Kidney (tissue), 14 donors: ENCODE data around the gene PPP2R2D. TPM values are rescaled to one million over a fixed set of nuclear protein-coding genes. Genes with fewer than 3 reads are reported as not detected.

Experiments used
- DNase-seq, 5 donors: peaks; one replicate each; pipeline ENCODE4 v3.0.0-alpha.2; 2013 to 2020
- FAIRE-seq: peaks from 2 replicates; lab custom pipeline; 2012; peaks lifted over from hg19 to GRCh38; lab: Jason Lieb, UNC
- H3K27ac ChIP-seq, 2 donors: one replicate each; pipeline ENCODE4 v1.7.0; 2013; ENCODE audit warnings: low read depth in 2 of 2, low read length in 2 of 2, inconsistent platforms in 1 of 2
- H3K27me3 ChIP-seq: one replicate; pipeline ENCODE4 v1.7.1; 2013; ENCODE audit warnings: low read length, inconsistent platforms; ENCODE audit not compliant: control insufficient read depth, insufficient read depth
- H3K36me3 ChIP-seq, 3 donors: one replicate each; pipeline versions ENCODE4 v1.7.0 to v1.7.1; 2013; ENCODE audit warnings: low read length in 3 of 3, control low read depth in 1 of 3, inconsistent platforms in 1 of 3; ENCODE audit not compliant: insufficient read depth in 3 of 3, control insufficient read depth in 2 of 3
- H3K4me1 ChIP-seq, 3 donors: one replicate each; pipeline versions ENCODE4 v1.7.0 to v1.7.1; 2013; ENCODE audit warnings: low read length in 3 of 3, inconsistent platforms in 1 of 3, low read depth in 1 of 3; ENCODE audit not compliant: control insufficient read depth in 2 of 3, insufficient read depth in 2 of 3
- H3K4me3 ChIP-seq, 3 donors: one replicate each; pipeline versions ENCODE4 v1.7.0 to v1.8.1; 2013; ENCODE audit warnings: low read length in 3 of 3, control low read depth in 1 of 3, inconsistent platforms in 1 of 3
- H3K9ac ChIP-seq, 3 donors: one replicate each; pipeline versions ENCODE4 v1.7.0 to v1.7.1; 2013; ENCODE audit warnings: low read length in 3 of 3, control low read depth in 1 of 3, inconsistent platforms in 1 of 3
- H3K9me3 ChIP-seq, 3 donors: one replicate each; pipeline versions ENCODE4 v1.7.0 to v1.7.1; 2013; ENCODE audit warnings: low read length in 3 of 3, control low read depth in 1 of 3, inconsistent platforms in 1 of 3; ENCODE audit not compliant: control insufficient read depth in 2 of 3, insufficient read depth in 1 of 3
- intact Hi-C: fragments of 100-400 bp; cut with DNase I; formaldehyde crosslinking; loops from one replicate; pipeline ENCODE4 v1.11.1; 2022
- polyA plus RNA-seq: library from polyadenylated mRNA; stranded (reverse); fragments of 350-450 nt; fragmentation: Illumina TruSeq; extraction: RNeasy Lipid Tissue Mini Kit (QIAGEN cat#74804); gene quantifications from one replicate; pipeline ENCODE4 v1.2.3, GENCODE V29; 2014; ENCODE audit warnings: low read depth, low replicate concordance; ENCODE audit not compliant: insufficient read depth
- total RNA-seq: library from RNA; stranded (reverse); fragmentation: NEBNext Ultra II Directional; extraction: Animal tissue kit (Norgen Biotek cat#: 25700); gene quantifications from one replicate; pipeline ENCODE4 v1.2.1, GENCODE V29; 2021
- TF ChIP-seq, protein P1 (sequence below): IDR thresholded peaks from 3 replicates; pipeline ENCODE4 v1.5.1; 2012; ENCODE audit warnings: mild to moderate bottlenecking, moderate library complexity, borderline replicate concordance; ENCODE audit not compliant: insufficient read depth; ENCODE audit errors: extremely low read depth
- donor health status: control.
- donor health status: control.
- donor health status: control.
- donor health status: control.
- donor health status: control.
- donor health status: DM: yes; HTN: yes; CAD: no.
- donor health status: Normal renal cell carcinoma (clear cell type).

The PPP2R2D gene
- total and polyA plus RNA-seq, 2 donors from 2014 or later = 28.3 to 34.8 TPM

DNA sequence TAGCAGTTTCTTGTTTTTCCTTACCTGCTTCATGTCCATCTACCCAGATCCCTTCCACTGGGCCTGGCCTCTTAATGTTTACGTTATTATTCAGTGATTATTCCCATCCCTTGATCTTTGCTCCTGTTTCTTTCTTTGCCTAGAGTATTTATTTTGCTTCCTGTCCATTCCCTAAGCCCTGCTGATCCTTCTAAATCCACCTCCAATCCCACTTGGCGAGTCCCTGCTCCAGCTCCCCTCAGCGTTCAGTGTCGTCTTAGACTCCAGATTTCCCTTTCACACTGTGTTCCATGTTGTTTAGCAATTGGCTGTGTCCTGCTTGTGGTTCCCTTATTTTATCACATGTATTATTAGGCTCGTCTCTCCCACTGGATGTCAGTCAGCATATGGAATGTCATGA, 7.3 kb downstream of the PPP2R2D start:
- no peak overlapping the region for H3K4me3 ChIP-seq
- DNase-seq (peak in 1 of 5 donors; percentile 7), FAIRE-seq (no peak)
- TF ChIP-seq, protein P1, sequence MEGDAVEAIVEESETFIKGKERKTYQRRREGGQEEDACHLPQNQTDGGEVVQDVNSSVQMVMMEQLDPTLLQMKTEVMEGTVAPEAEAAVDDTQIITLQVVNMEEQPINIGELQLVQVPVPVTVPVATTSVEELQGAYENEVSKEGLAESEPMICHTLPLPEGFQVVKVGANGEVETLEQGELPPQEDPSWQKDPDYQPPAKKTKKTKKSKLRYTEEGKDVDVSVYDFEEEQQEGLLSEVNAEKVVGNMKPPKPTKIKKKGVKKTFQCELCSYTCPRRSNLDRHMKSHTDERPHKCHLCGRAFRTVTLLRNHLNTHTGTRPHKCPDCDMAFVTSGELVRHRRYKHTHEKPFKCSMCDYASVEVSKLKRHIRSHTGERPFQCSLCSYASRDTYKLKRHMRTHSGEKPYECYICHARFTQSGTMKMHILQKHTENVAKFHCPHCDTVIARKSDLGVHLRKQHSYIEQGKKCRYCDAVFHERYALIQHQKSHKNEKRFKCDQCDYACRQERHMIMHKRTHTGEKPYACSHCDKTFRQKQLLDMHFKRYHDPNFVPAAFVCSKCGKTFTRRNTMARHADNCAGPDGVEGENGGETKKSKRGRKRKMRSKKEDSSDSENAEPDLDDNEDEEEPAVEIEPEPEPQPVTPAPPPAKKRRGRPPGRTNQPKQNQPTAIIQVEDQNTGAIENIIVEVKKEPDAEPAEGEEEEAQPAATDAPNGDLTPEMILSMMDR = no peak
- peaks cover 0 to 41% (median 36%) of the 10 kb centered on the region in 3 donors for H3K4me1 ChIP-seq
- intact Hi-C loops = no loop called here
- H3K36me3 ChIP-seq = peaks cover 6 to 10% (median 6%) of the 10 kb centered on the region in 3 donors
- no peak overlapping the region for H3K27ac ChIP-seq
- H3K27me3 ChIP-seq = no peaks in the 10 kb centered on the region
- no peaks in the 10 kb centered on the region for H3K9me3 ChIP-seq
- no peak overlapping the region for H3K9ac ChIP-seq

DNA sequence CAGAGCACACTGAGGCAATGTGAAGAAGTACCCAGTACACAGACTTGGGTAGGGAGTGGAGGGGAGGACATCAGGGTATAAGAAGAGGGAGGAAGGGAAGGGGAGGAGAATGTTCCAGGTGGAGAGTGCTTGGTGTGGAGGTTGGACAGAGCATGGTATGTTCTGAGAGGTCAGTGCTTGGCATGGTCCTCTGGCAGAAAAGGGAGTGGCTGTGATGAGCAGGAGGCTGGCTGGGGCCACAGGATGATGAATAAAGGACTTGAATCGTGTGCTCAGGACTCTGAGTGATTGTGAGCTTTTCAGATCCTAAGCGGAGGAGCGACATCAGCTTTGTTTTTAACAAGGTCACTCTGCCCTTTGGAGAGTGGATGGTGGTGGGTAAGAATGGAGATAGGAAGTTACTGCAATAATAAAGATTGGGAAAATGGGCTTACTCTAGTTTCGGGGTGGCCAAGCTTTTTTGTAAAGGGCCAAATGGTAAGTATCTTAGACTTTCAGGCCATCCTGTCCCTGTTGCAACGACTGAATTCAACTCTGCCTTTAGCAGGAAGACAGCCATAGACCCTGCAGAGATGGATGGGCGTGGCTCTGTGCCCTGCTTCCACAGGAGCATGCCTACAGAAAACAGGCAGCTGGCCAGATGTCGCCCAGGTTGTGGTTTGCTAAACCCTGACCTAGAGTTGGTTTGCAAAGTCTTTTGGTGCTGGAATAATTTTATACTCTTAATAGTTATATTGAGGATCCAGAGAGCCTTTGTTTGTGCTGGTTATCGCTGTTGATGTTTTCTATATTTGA, 8.4 kb downstream of the PPP2R2D start:
- peaks cover 0 to 41% (median 36%) of the 10 kb centered on the region in 3 donors for H3K4me1 ChIP-seq
- no peaks in the 10 kb centered on the region for H3K9me3 ChIP-seq
- H3K4me3 ChIP-seq = no peak overlapping the region
- H3K27me3 ChIP-seq = no peaks in the 10 kb centered on the region
- FAIRE-seq = no peak
- H3K27ac ChIP-seq = no peak overlapping the region
- intact Hi-C loops = no loop called here
- peaks cover 6 to 10% (median 10%) of the 10 kb centered on the region in 3 donors for H3K36me3 ChIP-seq
- DNase-seq = peak in 2 of 5 donors; percentile 15 to 35
- TF ChIP-seq, protein P1 = no peak
- no peak overlapping the region for H3K9ac ChIP-seq

DNA sequence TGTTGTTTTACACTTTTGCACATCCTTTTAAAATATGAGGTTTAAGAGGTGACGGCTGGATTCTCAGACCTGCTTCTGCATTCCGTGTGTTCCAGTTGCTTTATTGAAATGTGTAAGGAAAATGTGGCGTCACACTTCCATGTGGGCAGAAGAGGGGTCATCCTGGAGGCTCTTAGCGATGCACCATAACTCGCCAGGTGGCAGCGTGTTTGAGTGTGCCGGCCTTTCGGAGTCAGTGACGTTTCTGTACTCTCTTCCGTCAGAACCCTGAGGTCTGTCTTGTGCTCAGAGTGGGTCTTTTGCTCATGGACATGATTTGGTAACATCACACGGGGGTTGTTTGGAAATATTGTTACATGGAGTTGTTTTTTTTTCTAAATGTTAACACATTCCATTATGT, 9.1 kb downstream of the PPP2R2D start:
- FAIRE-seq = no peak
- no peak overlapping the region for H3K9ac ChIP-seq

More for the DNA sequence above, 9.1 kb downstream of the PPP2R2D start:
- Histone ChIP-seq H3K36me3 (peaks cover 6 to 10% (median 10%) of the 10 kb centered on the region in 3 donors), H3K27me3 (no peaks in the 10 kb centered on the region), H3K9me3 (no peaks in the 10 kb centered on the region), H3K27ac (no peak overlapping the region), H3K4me1 (peaks cover 0 to 43% (median 40%) of the 10 kb centered on the region in 3 donors), H3K4me3 (no peak overlapping the region)
- intact Hi-C loops = no loop called here
- TF ChIP-seq, protein P1 = no peak
- peak in 2 of 5 donors; percentile 5 to 26 for DNase-seq
